HG03175 (cell line): ENCODE data around the gene RPS6KA5.
"Not testable (repeated sequence)": the region's sequence is repeated elsewhere in the genome, so short reads cannot be mapped to it uniquely, and the experiment has no call there.

Source experiments
- ATAC-seq: cut with Tn5 transposase; IDR thresholded peaks from one replicate; pipeline ENCODE4 v1.9.1; 2021; ENCODE audit warnings: mild to moderate bottlenecking, moderate library complexity; ENCODE audit not compliant: unreplicated experiment

RPS6KA5 gene

DNA sequence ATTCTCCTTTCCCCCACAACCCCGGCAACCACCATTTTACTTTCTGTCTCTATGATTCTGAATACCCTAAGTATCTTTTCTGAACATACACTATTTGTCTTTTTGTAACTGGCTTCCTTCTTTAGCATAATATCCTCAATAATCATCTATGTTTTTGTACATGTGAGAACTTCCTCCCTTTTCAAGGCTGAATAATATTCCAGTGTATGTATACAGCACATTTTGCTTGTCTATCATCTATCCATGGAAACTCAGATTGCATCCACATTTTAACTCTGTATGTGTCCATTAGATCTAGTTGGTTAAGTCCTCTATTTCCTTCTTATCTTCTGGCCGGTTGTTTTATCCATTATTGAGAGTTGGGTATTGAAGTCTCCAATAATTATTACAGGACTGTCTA, 180.2 kb downstream of the RPS6KA5 start:
- no peak for ATAC-seq

DNA sequence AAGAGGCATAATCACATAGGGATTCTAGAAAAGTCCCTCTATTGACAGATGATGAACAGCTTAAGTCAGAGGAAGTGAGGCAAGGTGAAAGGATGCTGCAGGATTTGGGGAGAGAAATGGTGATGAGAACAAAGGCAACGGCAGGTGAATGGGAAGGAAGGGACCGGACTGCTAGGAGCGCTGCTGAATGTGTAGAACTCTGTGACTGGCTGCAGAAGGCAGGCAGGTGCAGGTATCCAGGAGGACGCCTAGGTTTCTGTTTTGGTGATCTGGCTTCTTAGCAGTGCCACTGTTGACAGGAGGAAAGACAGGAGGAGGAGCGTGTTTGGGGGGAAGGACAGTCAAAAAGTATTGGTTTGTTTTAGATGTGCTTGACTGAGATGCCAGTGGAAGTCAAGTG, 185.8 kb downstream of the RPS6KA5 start:
- no peak for ATAC-seq

- ATAC-seq, result no peak
Measured at GRCh38 chr14:90871605-90872233, 188.7 kb downstream of the RPS6KA5 start.

DNA sequence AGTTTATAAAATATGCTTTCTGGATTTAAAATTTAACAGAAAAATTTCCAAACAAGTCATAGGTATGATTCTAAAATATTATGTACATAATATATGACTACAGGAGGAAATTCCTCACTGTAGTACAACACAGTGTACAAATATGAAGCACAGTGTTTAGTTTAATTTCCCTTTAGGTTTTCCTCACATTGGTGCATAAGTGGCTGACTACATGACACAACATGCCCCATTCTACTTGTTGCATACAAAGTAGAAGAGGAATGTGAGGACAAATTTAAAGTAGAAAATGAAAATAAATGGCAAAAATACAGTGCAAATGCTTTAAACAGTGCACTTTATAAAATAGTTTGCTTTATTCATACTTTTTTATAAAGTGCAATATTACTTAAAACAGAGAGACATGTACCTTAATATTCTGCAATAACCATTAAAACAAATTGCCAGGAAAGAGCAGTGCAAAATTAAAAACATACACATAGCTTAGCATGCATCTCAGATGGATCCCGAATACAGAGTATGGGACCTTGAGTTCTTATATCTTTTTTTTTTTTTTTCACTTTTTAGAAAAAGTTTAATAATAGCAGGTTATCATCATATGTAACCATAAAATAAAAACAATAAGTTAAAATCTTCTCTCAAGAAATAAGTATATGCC, 189.4 kb downstream of the RPS6KA5 start:
- no peak for ATAC-seq

- no peak for ATAC-seq
Measured at GRCh38 chr14:90867501-90867900, 192.9 kb downstream of the RPS6KA5 start.

DNA sequence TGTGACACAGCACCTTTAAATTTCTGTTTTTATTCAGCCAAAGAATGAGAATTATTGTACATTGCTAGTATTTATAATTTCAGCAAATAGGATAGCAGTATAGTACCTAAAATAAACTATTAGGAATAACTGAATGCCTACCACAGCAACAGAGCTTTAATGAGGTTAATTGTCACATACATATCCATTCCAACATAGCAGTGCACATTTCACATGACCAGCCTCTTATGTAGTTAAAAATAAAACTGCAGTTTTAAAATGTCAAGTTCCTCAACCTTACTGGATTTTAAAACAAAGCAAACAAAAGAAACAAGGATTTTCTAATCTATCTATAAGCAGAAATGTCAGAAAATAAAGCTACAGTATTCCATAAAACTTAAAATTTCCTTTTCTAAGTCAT, 193.6 kb downstream of the RPS6KA5 start:
- ATAC-seq, result no peak

GRCh38 chr14:90864741-90865140, 195.7 kb downstream of the RPS6KA5 start:
- ATAC-seq, result no peak

DNA sequence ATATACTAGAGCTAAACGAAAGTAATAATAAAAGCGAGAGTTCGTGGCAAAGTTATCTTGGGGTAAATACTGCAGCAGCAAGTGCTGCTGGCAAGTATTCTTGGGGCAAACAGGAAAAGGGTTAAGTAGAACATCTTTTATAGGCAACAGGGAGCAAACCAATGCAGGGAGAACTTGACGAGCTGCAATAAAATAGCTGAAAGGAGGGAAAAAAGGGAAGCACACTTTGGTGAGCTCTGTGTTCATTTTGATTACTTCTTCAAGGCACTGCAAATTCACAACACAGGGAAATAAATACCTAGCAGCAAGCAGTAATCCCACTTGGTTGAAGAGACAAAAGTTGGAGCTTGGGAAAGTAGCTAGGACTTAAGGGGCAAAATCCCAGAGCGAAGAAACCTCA, 201.9 kb downstream of the RPS6KA5 start:
- ATAC-seq, result no peak

GRCh38 chr14:90857866-90858265, 202.6 kb downstream of the RPS6KA5 start:
- no peak for ATAC-seq

GRCh38 chr14:90856115-90856514, 204.3 kb downstream of the RPS6KA5 start:
- ATAC-seq, result not testable (repeated sequence)

DNA sequence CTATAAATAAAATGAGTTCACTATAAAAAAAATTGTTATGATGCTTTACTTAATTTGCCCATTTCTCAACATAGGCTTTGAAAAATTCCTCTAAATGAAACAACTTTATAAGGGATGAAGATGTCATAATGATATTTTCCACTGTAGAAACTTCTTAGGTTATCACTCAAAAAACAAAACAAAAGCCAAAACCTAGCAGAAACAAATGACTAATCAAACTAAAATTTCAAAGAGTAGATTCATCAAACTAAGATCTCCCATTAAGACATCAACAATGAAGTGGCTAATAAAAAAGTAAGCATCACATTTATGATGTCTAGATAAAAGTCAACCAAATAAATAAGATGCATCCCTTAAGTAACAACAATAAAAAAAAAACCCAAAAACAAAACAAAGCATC, 207.3 kb downstream of the RPS6KA5 start:
- ATAC-seq, result no peak

- ATAC-seq, result no peak
Measured at GRCh38 chr14:90851327-90852036, 209.0 kb downstream of the RPS6KA5 start.

GRCh38 chr14:90850487-90850886, 210.0 kb downstream of the RPS6KA5 start:
- no peak for ATAC-seq

GRCh38 chr14:90849787-90850444, 210.5 kb downstream of the RPS6KA5 start:
- no peak for ATAC-seq

GRCh38 chr14:90848944-90849731, 211.3 kb downstream of the RPS6KA5 start:
- no peak for ATAC-seq

GRCh38 chr14:90846511-90846910, 213.9 kb downstream of the RPS6KA5 start:
- ATAC-seq, result no peak

GRCh38 chr14:90844321-90844720, 216.1 kb downstream of the RPS6KA5 start:
- no peak for ATAC-seq

- ATAC-seq, result no peak
Measured at GRCh38 chr14:90842726-90843125, 217.7 kb downstream of the RPS6KA5 start.

GRCh38 chr14:90840667-90841066, 219.8 kb downstream of the RPS6KA5 start:
- not testable (repeated sequence) for ATAC-seq

- no peak for ATAC-seq
Measured at GRCh38 chr14:90839889-90840266, 220.6 kb downstream of the RPS6KA5 start.
